ENCODE results near the gene LRRC74B. TPM values are rescaled to one million over a fixed set of nuclear protein-coding genes. Genes with fewer than 3 reads are reported as not detected.

The LRRC74B gene
- total RNA-seq, 1 donor from 2014 or later, result not detected

DNA sequence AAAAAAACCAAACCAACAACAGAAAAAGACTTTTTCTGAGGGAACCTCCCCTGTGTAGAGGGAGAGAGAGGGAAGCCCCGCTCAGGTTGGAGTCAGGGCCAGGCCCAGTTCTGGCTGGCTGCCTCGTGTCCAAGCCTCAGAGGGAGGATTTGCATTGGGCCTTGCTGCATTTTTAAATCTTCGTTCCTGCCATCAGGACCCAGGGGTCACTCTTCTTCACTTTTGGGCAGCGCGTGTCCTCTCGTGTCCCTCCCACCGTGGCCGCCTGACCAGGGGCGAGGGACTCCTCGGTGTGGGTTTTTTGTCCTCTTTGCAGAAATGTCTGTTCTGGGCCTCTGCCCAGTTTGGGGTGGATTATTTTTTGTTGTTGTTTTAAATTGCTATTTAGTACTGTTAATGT is 57.9 kb downstream of the LRRC74B start:
- H3K4me1 ChIP-seq, result no peaks in the 10 kb centered on the region
- no peak overlapping the region for H3K4me3 ChIP-seq
- no peaks in the 10 kb centered on the region for H3K9me3 ChIP-seq
- TF ChIP-seq, protein P1, sequence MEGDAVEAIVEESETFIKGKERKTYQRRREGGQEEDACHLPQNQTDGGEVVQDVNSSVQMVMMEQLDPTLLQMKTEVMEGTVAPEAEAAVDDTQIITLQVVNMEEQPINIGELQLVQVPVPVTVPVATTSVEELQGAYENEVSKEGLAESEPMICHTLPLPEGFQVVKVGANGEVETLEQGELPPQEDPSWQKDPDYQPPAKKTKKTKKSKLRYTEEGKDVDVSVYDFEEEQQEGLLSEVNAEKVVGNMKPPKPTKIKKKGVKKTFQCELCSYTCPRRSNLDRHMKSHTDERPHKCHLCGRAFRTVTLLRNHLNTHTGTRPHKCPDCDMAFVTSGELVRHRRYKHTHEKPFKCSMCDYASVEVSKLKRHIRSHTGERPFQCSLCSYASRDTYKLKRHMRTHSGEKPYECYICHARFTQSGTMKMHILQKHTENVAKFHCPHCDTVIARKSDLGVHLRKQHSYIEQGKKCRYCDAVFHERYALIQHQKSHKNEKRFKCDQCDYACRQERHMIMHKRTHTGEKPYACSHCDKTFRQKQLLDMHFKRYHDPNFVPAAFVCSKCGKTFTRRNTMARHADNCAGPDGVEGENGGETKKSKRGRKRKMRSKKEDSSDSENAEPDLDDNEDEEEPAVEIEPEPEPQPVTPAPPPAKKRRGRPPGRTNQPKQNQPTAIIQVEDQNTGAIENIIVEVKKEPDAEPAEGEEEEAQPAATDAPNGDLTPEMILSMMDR (IDR thresholded peaks at IDR 0.05), result no peak
- no peak for DNase-seq
- no peaks in the 10 kb centered on the region for H3K36me3 ChIP-seq
- intact Hi-C loops (cut with DNase I), result no loop called here
- H3K27me3 ChIP-seq, result no peaks in the 10 kb centered on the region
- ATAC-seq, result no peak
- no peak overlapping the region for H3K27ac ChIP-seq

- intact Hi-C loops (cut with DNase I), result no loop called here
- Histone ChIP-seq H3K4me1 (no peaks in the 10 kb centered on the region), H3K9me3 (no peaks in the 10 kb centered on the region), H3K27ac (no peak overlapping the region), H3K36me3 (no peaks in the 10 kb centered on the region), H3K27me3 (no peaks in the 10 kb centered on the region), H3K4me3 (no peak overlapping the region)
- DNase-seq (no peak), ATAC-seq (no peak)
- TF ChIP-seq, protein P1 (IDR thresholded peaks at IDR 0.05), result no peak
These were observed 58.5 kb downstream of the LRRC74B start for GRCh38 chr22:21104126-21104691.

GRCh38 chr22:21105294-21105693 is 59.5 kb downstream of the LRRC74B start:
- DNase-seq, result no peak
- Histone ChIP-seq H3K27me3 (no peaks in the 10 kb centered on the region), H3K27ac (no peak overlapping the region), H3K9me3 (no peaks in the 10 kb centered on the region), H3K4me3 (no peak overlapping the region), H3K4me1 (no peaks in the 10 kb centered on the region), H3K36me3 (no peaks in the 10 kb centered on the region)
- TF ChIP-seq, protein P1 (IDR thresholded peaks at IDR 0.05), result no peak
- intact Hi-C loops (cut with DNase I), result no loop called here
- no peak for ATAC-seq

DNA sequence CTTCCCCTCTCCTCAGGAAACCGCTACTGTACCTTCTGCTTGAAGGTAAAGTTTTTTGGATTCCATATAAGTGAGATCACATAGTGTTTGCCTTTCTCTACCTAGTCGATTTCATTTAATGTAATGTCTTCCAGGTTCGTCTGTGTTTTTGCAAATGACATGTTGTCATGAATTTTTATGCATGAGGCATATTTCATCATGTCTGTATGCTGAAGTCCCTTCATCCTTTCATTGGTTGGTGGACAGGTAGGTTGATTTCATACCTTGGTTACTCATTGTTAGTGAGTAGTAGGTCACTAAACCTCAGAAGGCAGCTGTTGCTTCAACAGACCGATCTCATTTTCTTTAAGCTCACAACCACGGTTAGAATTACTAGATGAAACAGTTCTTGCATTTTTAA is 60.3 kb downstream of the LRRC74B start:
- intact Hi-C loops (cut with DNase I), result no loop called here
- no peaks in the 10 kb centered on the region for H3K27me3 ChIP-seq
- H3K27ac ChIP-seq, result no peak overlapping the region
- TF ChIP-seq, protein P1 (IDR thresholded peaks at IDR 0.05), result no peak
- no peaks in the 10 kb centered on the region for H3K4me1 ChIP-seq
- no peak overlapping the region for H3K4me3 ChIP-seq
- ATAC-seq (no peak), DNase-seq (no peak)
- H3K9me3 ChIP-seq, result no peaks in the 10 kb centered on the region
- no peaks in the 10 kb centered on the region for H3K36me3 ChIP-seq

DNA sequence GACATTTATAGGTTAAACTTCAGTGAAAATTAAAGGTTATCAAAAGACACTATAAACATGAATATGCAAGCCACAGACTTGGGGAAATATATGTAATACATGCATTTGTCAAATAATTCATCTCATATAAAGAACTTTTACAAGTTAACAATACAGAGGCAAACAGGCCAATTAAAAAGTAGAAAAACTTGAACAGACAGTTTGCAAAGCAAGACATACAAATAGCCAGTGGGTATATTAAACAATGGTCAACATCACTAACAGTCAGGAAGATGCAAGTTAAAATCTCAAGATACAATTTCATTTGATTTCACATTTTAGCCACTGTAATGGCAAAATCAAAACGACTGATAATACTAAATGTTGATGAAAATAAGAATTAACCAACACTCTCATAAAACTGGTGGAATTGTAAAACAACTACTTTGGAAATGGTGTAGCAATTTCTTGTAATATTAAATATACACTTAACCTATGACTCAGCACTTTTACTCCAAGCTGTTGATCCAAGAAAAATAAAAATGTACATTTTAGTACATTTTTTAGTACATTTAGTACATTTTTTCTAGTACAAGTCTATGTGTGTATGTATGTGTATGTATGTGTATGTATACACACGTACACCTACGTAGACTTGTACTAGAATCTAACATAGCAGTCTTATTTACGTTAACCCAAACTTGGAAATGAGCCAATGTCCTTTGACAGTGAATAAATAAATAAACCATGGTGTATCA is 62.8 kb downstream of the LRRC74B start:
- TF ChIP-seq, protein P1 (IDR thresholded peaks at IDR 0.05), result no peak

More for the DNA sequence above, 62.8 kb downstream of the LRRC74B start:
- intact Hi-C loops (cut with DNase I), result no loop called here
- Histone ChIP-seq H3K4me3 (no peak overlapping the region), H3K9me3 (no peaks in the 10 kb centered on the region), H3K4me1 (no peaks in the 10 kb centered on the region), H3K27me3 (no peaks in the 10 kb centered on the region), H3K27ac (no peak overlapping the region), H3K36me3 (no peaks in the 10 kb centered on the region)
- no peak for ATAC-seq
- no peak for DNase-seq

Small RNA genes lying within 50 kb of the gene (microRNA-seq; reads per million reads assigned to microRNA genes)
- gene MIR649 (ENCODE audit: borderline microRNAs expressed), result not detected

Other genes with a start within 250 kb of the LRRC74B start
- gene PI4KA, start 187.1 kb upstream of the LRRC74B start, total RNA-seq, result 113 TPM
- gene SNAP29, start 186.9 kb upstream of the LRRC74B start, total RNA-seq, result 24.3 TPM
- gene CRKL, start 128.5 kb upstream of the LRRC74B start, total RNA-seq, result 60.8 TPM
- 5.7 TPM for gene AIFM3, start 78.7 kb upstream of the LRRC74B start, total RNA-seq
- gene LZTR1, start 63.6 kb upstream of the LRRC74B start, total RNA-seq, result 56.7 TPM
- 22.0 TPM for gene THAP7, start 43.8 kb upstream of the LRRC74B start, total RNA-seq
- 2.2 TPM for gene P2RX6, start 30.8 kb upstream of the LRRC74B start, total RNA-seq
- gene SLC7A4, start 13.4 kb upstream of the LRRC74B start, total RNA-seq, result 1.5 TPM